Neural progenitor cell (in vitro differentiated cells): ENCODE data around the gene ARAP2. TPM values are rescaled to one million over a fixed set of nuclear protein-coding genes. Genes with fewer than 3 reads are reported as not detected.

ENCODE experiments used
- DNase-seq: peaks from one replicate; pipeline ENCODE4 v3.0.0-alpha.2; 2016; ENCODE audit warnings: low spot score
- H2AFZ ChIP-seq: fragments of 200-600 bp; sonication (generic); replicated peaks from 2 replicates; pipeline ENCODE4 v1.6.1; 2016; ENCODE audit warnings: antibody characterized with exemption
- H3F3A ChIP-seq: fragments of 200-600 bp; sonication (generic); 2 replicates; pipeline ENCODE4 v1.6.1; 2016; ENCODE audit warnings: antibody characterized with exemption, low read depth
- H3K27ac ChIP-seq: fragments of 200-600 bp; sonication (generic); 2 replicates; pipeline ENCODE4 v1.5.1; 2016; ENCODE audit warnings: mild to moderate bottlenecking
- H3K27me3 ChIP-seq: fragments of 200-600 bp; sonication (generic); 2 replicates; pipeline ENCODE4 v1.6.1; 2016; ENCODE audit warnings: mild to moderate bottlenecking, moderate library complexity
- H3K36me3 ChIP-seq: fragments of 200-600 bp; sonication (generic); 2 replicates; pipeline ENCODE4 v1.5.1; 2016
- H3K4me1 ChIP-seq: fragments of 200-600 bp; sonication (generic); 2 replicates; pipeline ENCODE4 v1.6.1; 2016; ENCODE audit warnings: mixed run types
- H3K4me2 ChIP-seq: fragments of 200-600 bp; sonication (generic); 2 replicates; pipeline ENCODE4 v1.6.1; 2016
- H3K4me3 ChIP-seq: fragments of 200-600 bp; sonication (generic); 2 replicates; pipeline ENCODE4 v1.5.1; 2016
- H3K79me2 ChIP-seq: fragments of 200-600 bp; sonication (generic); 2 replicates; pipeline ENCODE4 v1.6.1; 2016; ENCODE audit warnings: low read depth
- H3K9ac ChIP-seq: fragments of 200-600 bp; sonication (generic); 2 replicates; pipeline ENCODE4 v1.6.1; 2016
- H3K9me3 ChIP-seq: fragments of 200-600 bp; sonication (generic); 2 replicates; pipeline ENCODE4 v1.5.1; 2016; ENCODE audit warnings: low read depth
- H4K20me1 ChIP-seq: fragments of 200-600 bp; sonication (generic); 2 replicates; pipeline ENCODE4 v1.6.1; 2016; ENCODE audit warnings: low read depth
- H3K27ac Mint-ChIP-seq: 3 replicates; pipeline ENCODE4 v1.8.0; 2021; ENCODE audit warnings: mixed read lengths
- H3K27me3 Mint-ChIP-seq: 2 replicates; pipeline ENCODE4 v1.8.0; 2022; ENCODE audit warnings: low read depth, mild to moderate bottlenecking, inconsistent platforms, moderate library complexity, mixed read lengths; ENCODE audit not compliant: insufficient read depth
- H3K36me3 Mint-ChIP-seq: 3 replicates; pipeline ENCODE4 v1.8.0; 2021; ENCODE audit warnings: mixed read lengths
- H3K4me1 Mint-ChIP-seq: 3 replicates; pipeline ENCODE4 v1.8.0; 2021; ENCODE audit warnings: mixed read lengths
- H3K4me3 Mint-ChIP-seq: 3 replicates; pipeline ENCODE4 v1.8.0; 2021; ENCODE audit warnings: mild to moderate bottlenecking, moderate library complexity, mixed read lengths
- H3K9me3 Mint-ChIP-seq: 3 replicates; pipeline ENCODE4 v1.8.0; 2020; ENCODE audit warnings: mixed read lengths
- CTCF ChIP-seq: fragments of 200-600 bp; sonication (generic); IDR thresholded peaks from 2 replicates; pipeline ENCODE4 v1.5.1; 2017; ENCODE audit warnings: antibody characterized with exemption, mild to moderate bottlenecking
- EZH2 ChIP-seq: fragments of 200-600 bp; sonication (generic); IDR thresholded peaks from 2 replicates; pipeline ENCODE4 v1.6.1; 2017; ENCODE audit warnings: antibody characterized with exemption, mild to moderate bottlenecking, moderate library complexity
- EZH2phosphoT487 ChIP-seq: fragments of 200-600 bp; sonication (generic); IDR thresholded peaks from 2 replicates; pipeline ENCODE4 v1.6.1; 2017; ENCODE audit warnings: antibody characterized with exemption
- total RNA-seq: library from RNA; depleted of rRNA; stranded (reverse); fragments of >200 nt; gene quantifications from 2 replicates; pipeline ENCODE4 v1.2.3, GENCODE V29; 2015; ENCODE audit warnings: low replicate concordance

The ARAP2 gene
- total RNA-seq, 1 donor from 2014 or later, result 1.6 TPM

- Histone ChIP-seq H3K36me3 (no peaks in the 10 kb centered on the region), H3K79me2 (no peaks in the 10 kb centered on the region), H3K4me1 (no peaks in the 10 kb centered on the region), H3K9ac (no peak overlapping the region), H3K27ac (no peak overlapping the region), H2AFZ (no peak overlapping the region), H3K9me3 (no peaks in the 10 kb centered on the region), H3F3A (no peaks in the 10 kb centered on the region), H4K20me1 (no peaks in the 10 kb centered on the region), H3K4me2 (no peak overlapping the region), H3K27me3 (no peaks in the 10 kb centered on the region), H3K4me3 (no peak overlapping the region)
- H3K27me3 Mint-ChIP-seq, result no peaks in the 10 kb centered on the region
- H3K36me3 Mint-ChIP-seq, result no peaks in the 10 kb centered on the region
- H3K4me1 Mint-ChIP-seq, result no peaks in the 10 kb centered on the region
- no peak overlapping the region for H3K27ac Mint-ChIP-seq
- DNase-seq, result no peak
- no peaks in the 10 kb centered on the region for H3K9me3 Mint-ChIP-seq
- H3K4me3 Mint-ChIP-seq, result no peak overlapping the region
- TF ChIP-seq CTCF (no peak), EZH2phosphoT487 (no peak), EZH2 (no peak)
Observed at GRCh38 chr4:36046026-36046425, 198.3 kb downstream of the ARAP2 start.

- no peaks in the 10 kb centered on the region for H3K27me3 Mint-ChIP-seq
Observed at GRCh38 chr4:36043901-36044300, 200.4 kb downstream of the ARAP2 start.

GRCh38 chr4:36043241-36043640 is 201.1 kb downstream of the ARAP2 start:
- no peak for DNase-seq
- Histone ChIP-seq H3K9ac (no peak overlapping the region), H3K27ac (no peak overlapping the region), H3K27me3 (no peaks in the 10 kb centered on the region), H2AFZ (no peak overlapping the region), H4K20me1 (no peaks in the 10 kb centered on the region), H3K36me3 (no peaks in the 10 kb centered on the region), H3K4me2 (no peak overlapping the region), H3K9me3 (no peaks in the 10 kb centered on the region), H3F3A (no peaks in the 10 kb centered on the region), H3K4me1 (no peaks in the 10 kb centered on the region), H3K79me2 (no peaks in the 10 kb centered on the region), H3K4me3 (no peak overlapping the region)
- Mint-ChIP-seq H3K27me3 (no peaks in the 10 kb centered on the region), H3K27ac (no peak overlapping the region), H3K4me1 (no peaks in the 10 kb centered on the region), H3K36me3 (no peaks in the 10 kb centered on the region), H3K9me3 (no peaks in the 10 kb centered on the region), H3K4me3 (no peak overlapping the region)
- TF ChIP-seq EZH2 (no peak), CTCF (no peak), EZH2phosphoT487 (no peak)

More at GRCh38 chr4:36043901-36044300, 200.4 kb downstream of the ARAP2 start:
- no peak for TF ChIP-seq EZH2
- no peak for TF ChIP-seq EZH2phosphoT487
- no peak for TF ChIP-seq CTCF
- Histone ChIP-seq H3K4me3 (no peak overlapping the region), H3K9me3 (no peaks in the 10 kb centered on the region), H4K20me1 (no peaks in the 10 kb centered on the region), H3K36me3 (no peaks in the 10 kb centered on the region), H3K9ac (no peak overlapping the region), H3K4me1 (no peaks in the 10 kb centered on the region), H3K27me3 (no peaks in the 10 kb centered on the region), H3K4me2 (no peak overlapping the region), H3F3A (no peaks in the 10 kb centered on the region), H3K27ac (no peak overlapping the region), H2AFZ (no peak overlapping the region), H3K79me2 (no peaks in the 10 kb centered on the region)
- H3K36me3 Mint-ChIP-seq, result no peaks in the 10 kb centered on the region
- H3K9me3 Mint-ChIP-seq, result no peaks in the 10 kb centered on the region
- DNase-seq, result no peak
- H3K27ac Mint-ChIP-seq, result no peak overlapping the region
- no peaks in the 10 kb centered on the region for H3K4me1 Mint-ChIP-seq
- no peak overlapping the region for H3K4me3 Mint-ChIP-seq
